Right lobe of liver (tissue), 6 donors: Measurements from ENCODE around the gene VPS37C. TPM values are rescaled to one million over a fixed set of nuclear protein-coding genes. Genes with fewer than 3 reads are reported as not detected.
A peak's percentile ranks its signal among the peaks of the same experiment; 100 is the strongest.

Experiments
- ATAC-seq, 4 donors: fragments of 200-7000 bp; cut with Tn5 transposase; one replicate each; pipeline ENCODE4 v1.9.1; 2020; ENCODE audit warnings: mild to moderate bottlenecking in 4 of 4, moderate library complexity in 4 of 4
- DNase-seq, 3 donors: peaks; one replicate each; pipeline ENCODE4 v3.0.0-alpha.2; 2020
- H3K27ac ChIP-seq, 3 donors: fragments of 200-600 bp; one replicate each; pipeline ENCODE4 v1.8.0; 2022
- H3K27me3 ChIP-seq, 2 donors: fragments of 200-600 bp; one replicate each; pipeline ENCODE4 v1.8.0; 2022
- H3K36me3 ChIP-seq, 4 donors: fragments of 200-600 bp; sonication (generic) in 1 of 4; one replicate each; pipeline versions ENCODE4 v1.5.1 to v1.8.0; 2017 to 2022; ENCODE audit warnings: control low read depth in 1 of 4
- H3K4me1 ChIP-seq, 4 donors: fragments of 200-600 bp; sonication (generic) in 1 of 4; one replicate each; pipeline versions ENCODE4 v1.5.1 to v1.8.0; 2017 to 2022; ENCODE audit warnings: control low read depth in 1 of 4
- H3K4me3 ChIP-seq, 3 donors: fragments of 200-600 bp; one replicate each; pipeline ENCODE4 v1.8.0; 2022
- H3K9me3 ChIP-seq, 4 donors: fragments of 200-600 bp; sonication (generic) in 1 of 4; one replicate each; pipeline versions ENCODE4 v1.5.1 to v1.8.0; 2017 to 2022; ENCODE audit warnings: control low read depth in 1 of 4
- POLR2A ChIP-seq: fragments of 450-650 bp; IDR thresholded peaks from one replicate; pipeline ENCODE4 v1.6.1; 2017; ENCODE audit warnings: antibody characterized with exemption, mild to moderate bottlenecking
- WGBS: methylation state at CpG from one replicate; pipeline ENCODE4 v1.1.6; 2018; ENCODE audit warnings: low coverage, low lambda C conversion rate; ENCODE audit not compliant: insufficient coverage; ENCODE audit errors: missing lambda C conversion rate; 5-methylcytosine and 5-hydroxymethylcytosine counted together
- intact Hi-C, 2 donors: fragments of 100-400 bp; cut with DNase I; formaldehyde crosslinking; loops; one replicate each; pipeline versions ENCODE4 v1.11.2 to v1.14.1; 2022
- total RNA-seq, 6 experiments: library from RNA; depleted of rRNA in 2 of 6; stranded (reverse); fragments of >200 nt in 2 of 6; fragmentation: NEBNext Ultra II Directional in 3 of 6; extraction: Animal tissue kit (Norgen Biotek cat#: 25700) in 3 of 6; gene quantifications; one replicate each; pipeline versions ENCODE4 v1.1.0 to v1.2.4, GENCODE V29; 2016 to 2023
- TF ChIP-seq, protein P1 (sequence below), 4 donors: fragments of 200-600 bp in 3 of 4; fragments of 450-650 bp in 1 of 4; IDR thresholded peaks; one replicate each; pipeline versions ENCODE4 v1.5.1 to v1.8.0; 2016 to 2022; ENCODE audit warnings: antibody characterized with exemption in 4 of 4, mild to moderate bottlenecking in 2 of 4
- donor health status: DM: no; HTN: yes; CAD: no.
- donor health status: DM: no; HTN: no; CAD: no.
- donor health status: DM: no; HTN: no; CAD: no.
- donor health status: DM: no; HTN: yes; CAD: no.
- donor health status: DM: no; HTN: yes; CAD: no.

VPS37C gene
- total RNA-seq, 6 experiments from 2014 or later: 4.6 to 7.6 (median 6.0) TPM

DNA sequence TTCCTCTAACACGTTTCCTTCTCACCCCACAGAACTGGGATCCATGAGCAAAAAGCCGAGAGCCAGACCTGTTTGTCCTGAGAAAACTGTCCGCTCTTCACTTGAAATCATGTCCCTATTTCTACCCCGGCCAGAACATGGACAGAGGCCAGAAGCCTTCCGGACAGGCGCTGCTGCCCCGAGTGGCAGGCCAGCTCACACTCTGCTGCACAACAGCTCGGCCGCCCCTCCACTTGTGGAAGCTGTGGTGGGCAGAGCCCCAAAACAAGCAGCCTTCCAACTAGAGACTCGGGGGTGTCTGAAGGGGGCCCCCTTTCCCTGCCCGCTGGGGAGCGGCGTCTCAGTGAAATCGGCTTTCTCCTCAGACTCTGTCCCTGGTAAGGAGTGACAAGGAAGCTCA lies 35.0 kb downstream of the VPS37C start:
- TF ChIP-seq, protein P1, sequence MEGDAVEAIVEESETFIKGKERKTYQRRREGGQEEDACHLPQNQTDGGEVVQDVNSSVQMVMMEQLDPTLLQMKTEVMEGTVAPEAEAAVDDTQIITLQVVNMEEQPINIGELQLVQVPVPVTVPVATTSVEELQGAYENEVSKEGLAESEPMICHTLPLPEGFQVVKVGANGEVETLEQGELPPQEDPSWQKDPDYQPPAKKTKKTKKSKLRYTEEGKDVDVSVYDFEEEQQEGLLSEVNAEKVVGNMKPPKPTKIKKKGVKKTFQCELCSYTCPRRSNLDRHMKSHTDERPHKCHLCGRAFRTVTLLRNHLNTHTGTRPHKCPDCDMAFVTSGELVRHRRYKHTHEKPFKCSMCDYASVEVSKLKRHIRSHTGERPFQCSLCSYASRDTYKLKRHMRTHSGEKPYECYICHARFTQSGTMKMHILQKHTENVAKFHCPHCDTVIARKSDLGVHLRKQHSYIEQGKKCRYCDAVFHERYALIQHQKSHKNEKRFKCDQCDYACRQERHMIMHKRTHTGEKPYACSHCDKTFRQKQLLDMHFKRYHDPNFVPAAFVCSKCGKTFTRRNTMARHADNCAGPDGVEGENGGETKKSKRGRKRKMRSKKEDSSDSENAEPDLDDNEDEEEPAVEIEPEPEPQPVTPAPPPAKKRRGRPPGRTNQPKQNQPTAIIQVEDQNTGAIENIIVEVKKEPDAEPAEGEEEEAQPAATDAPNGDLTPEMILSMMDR (IDR thresholded peaks at IDR 0.05): no peak
- no peak for TF ChIP-seq POLR2A
- DNase-seq: no peak

DNA sequence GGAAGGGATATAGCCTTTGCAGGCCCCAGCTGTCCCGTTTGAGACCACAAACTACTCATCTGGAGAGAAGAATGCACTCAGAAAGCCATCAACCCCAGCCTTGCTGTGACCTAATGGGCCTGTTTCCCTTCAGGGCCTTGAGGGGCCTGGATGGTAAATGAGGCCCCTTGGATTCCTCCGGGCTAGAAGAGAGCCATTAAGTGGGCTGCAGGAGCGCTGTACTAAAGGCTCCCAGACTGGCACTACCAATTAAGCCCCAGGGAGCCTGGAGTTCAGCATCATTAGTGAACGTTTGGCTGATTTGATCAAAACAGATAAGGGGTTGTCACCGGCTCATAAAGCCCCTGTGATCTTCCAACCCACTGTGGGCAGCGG lies 35.9 kb downstream of the VPS37C start:
- Histone ChIP-seq H3K27ac (no peak overlapping the region), H3K36me3 (no peaks in the 10 kb centered on the region), H3K4me3 (no peak overlapping the region), H3K4me1 (peaks cover 0 to 5% (median 0%) of the 10 kb centered on the region in 4 donors), H3K9me3 (no peaks in the 10 kb centered on the region), H3K27me3 (no peaks in the 10 kb centered on the region)
- ATAC-seq (no peak), DNase-seq (no peak)
- intact Hi-C loops: loop anchor here in 1 of 2 donors (10.0 kb wide), 1 partner anchor 140 kb away; no protein-coding TSS in a partner anchor
- WGBS: no CpG with 5 or more reads among the region's 6 CpGs
- TF ChIP-seq, protein P1 (IDR thresholded peaks at IDR 0.05): no peak
- no peak for TF ChIP-seq POLR2A

More for the DNA sequence above, 35.0 kb downstream of the VPS37C start:
- WGBS: 54% methylated on average over 7 of the region's 14 CpGs
- H3K36me3 ChIP-seq: no peaks in the 10 kb centered on the region
- intact Hi-C loops: loop anchor here in 1 of 2 donors (10.0 kb wide), 1 partner anchor 141 kb away; no protein-coding TSS in a partner anchor
- no peaks in the 10 kb centered on the region for H3K9me3 ChIP-seq
- no peak for ATAC-seq
- no peaks in the 10 kb centered on the region for H3K27me3 ChIP-seq
- H3K4me1 ChIP-seq: peaks cover 0 to 6% (median 0%) of the 10 kb centered on the region in 4 donors
- no peak overlapping the region for H3K4me3 ChIP-seq
- no peak overlapping the region for H3K27ac ChIP-seq

DNA sequence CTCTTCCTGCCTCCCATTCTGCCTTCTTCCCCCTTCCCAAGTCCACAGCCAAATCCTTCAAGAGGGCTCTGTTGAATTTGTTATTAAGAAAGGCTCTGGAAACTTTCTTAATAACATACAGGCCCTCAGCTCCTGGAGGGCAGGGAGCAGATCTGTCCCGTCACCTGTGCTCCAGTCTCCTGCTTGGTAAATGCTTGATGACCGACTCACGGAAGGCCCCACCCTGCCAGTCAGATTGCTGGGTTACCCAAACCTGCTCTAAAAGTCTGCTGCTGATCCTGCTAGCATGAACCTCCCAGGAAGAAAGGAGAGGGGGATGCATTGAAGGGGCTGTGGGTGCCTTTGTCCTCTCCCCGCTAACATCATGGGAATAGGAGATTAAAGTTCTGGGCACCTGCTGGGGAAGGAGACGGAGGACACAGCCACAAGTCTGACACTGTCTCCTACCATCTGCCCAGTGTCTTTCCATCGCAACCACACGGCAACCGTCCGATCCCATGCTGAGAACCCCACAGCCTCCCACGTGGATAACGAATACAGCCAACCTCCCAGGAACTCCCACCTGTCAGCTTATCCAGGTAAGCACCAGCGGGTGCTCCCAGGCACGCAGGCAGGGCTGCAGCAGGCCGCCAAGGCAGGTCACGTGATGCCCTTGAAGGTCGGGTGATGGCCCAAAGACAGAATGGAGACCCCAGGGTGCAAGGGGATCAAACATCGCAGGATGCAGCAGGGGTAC lies 36.5 kb downstream of the VPS37C start:
- Histone ChIP-seq H3K4me1 (no peaks in the 10 kb centered on the region), H3K27me3 (no peaks in the 10 kb centered on the region), H3K4me3 (no peak overlapping the region), H3K9me3 (no peaks in the 10 kb centered on the region), H3K27ac (no peak overlapping the region), H3K36me3 (no peaks in the 10 kb centered on the region)
- no peak for DNase-seq
- intact Hi-C loops: loop anchor here in 1 of 2 donors (10.0 kb wide), 1 partner anchor 140 kb away; no protein-coding TSS in a partner anchor
- TF ChIP-seq, protein P1 (IDR thresholded peaks at IDR 0.05): no peak
- TF ChIP-seq POLR2A: no peak
- no peak for ATAC-seq
- 59% methylated on average over 3 of the region's 17 CpGs for WGBS

DNA sequence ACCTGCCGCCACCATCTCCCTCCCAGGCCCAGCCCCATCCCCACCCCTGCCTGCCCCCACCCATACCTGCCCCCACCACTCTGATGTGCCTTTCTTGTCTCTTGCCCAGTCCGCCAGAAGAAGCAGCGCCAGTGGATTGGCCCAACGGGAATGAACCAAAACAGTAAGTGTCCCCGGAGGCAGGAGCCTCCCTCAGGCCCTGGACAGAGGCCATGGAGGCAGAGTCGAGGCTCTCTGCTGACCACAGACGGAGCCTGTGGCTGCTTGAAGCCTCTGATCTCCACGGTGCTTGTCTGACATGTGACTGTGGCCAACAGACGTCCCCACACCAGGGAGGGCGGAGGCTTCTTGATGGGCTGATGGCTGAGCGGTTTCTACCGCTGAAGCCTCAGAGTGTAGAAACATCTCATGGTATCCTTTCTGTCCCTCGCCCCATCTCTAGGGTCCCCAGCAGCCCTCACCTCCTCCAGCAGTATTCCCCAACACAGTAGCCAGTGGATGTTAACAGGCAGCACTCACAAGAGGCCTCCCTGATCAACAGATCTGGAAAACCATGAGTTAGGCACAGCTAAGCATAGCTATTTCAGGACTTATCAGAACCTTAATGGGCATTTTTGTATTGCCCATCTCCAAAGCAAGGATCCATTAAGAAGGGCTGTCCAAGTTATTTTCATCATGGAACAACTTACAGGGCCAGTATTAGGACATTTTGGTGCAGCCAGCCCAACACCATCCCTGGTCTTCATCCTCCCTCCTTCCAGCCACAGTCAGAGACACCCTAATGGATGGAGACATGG lies 37.3 kb downstream of the VPS37C start:
- ATAC-seq (peak in 1 of 4 donors; percentile 12), DNase-seq (no peak)
- TF ChIP-seq, protein P1 (IDR thresholded peaks at IDR 0.05): no peak
- TF ChIP-seq POLR2A: no peak
- no peak overlapping the region for H3K27ac ChIP-seq
- no peaks in the 10 kb centered on the region for H3K9me3 ChIP-seq
- H3K4me3 ChIP-seq: no peak overlapping the region
- no peaks in the 10 kb centered on the region for H3K27me3 ChIP-seq
- 68% methylated on average over 6 of the region's 13 CpGs for WGBS
- H3K4me1 ChIP-seq: no peaks in the 10 kb centered on the region
- intact Hi-C loops: loop anchor here in 1 of 2 donors (10.0 kb wide), 1 partner anchor 139 kb away; no protein-coding TSS in a partner anchor
- H3K36me3 ChIP-seq: no peaks in the 10 kb centered on the region
